Left renal cortex interstitium (tissue), 4 donors: ENCODE results near the gene GDPD5. TPM values are rescaled to one million over a fixed set of nuclear protein-coding genes. Genes with fewer than 3 reads are reported as not detected.

Experiments used
- DNase-seq, 4 donors: peaks; one replicate each; pipeline ENCODE4 v3.0.0-alpha.2; 2013; ENCODE audit warnings: low read depth in 4 of 4, low spot score in 2 of 4, missing footprints in 1 of 4
- polyA plus RNA-seq, 4 donors: library from polyadenylated mRNA; unstranded; fragments of 120-200 nt; gene quantifications; one replicate each; pipeline ENCODE4 v1.2.1, GENCODE V29; 2013; ENCODE audit not compliant: insufficient read length in 4 of 4

Gene GDPD5
- polyA plus RNA-seq, 4 donors = 6.7 to 17.4 (median 11.8) TPM

GRCh38 chr11:75536786-75537641 lies 11.3 kb upstream of the GDPD5 start:
- no peak for DNase-seq

- DNase-seq = no peak
Measured at GRCh38 chr11:75535071-75535470, 9.3 kb upstream of the GDPD5 start.

GRCh38 chr11:75534259-75535069 lies 8.7 kb upstream of the GDPD5 start:
- no peak for DNase-seq

- no peak for DNase-seq
Measured at GRCh38 chr11:75533896-75534258, 8.1 kb upstream of the GDPD5 start.

- DNase-seq = peak in 1 of 4 donors; percentile 58
Measured at GRCh38 chr11:75532200-75533048, 6.7 kb upstream of the GDPD5 start.

GRCh38 chr11:75531325-75531724 lies 5.6 kb upstream of the GDPD5 start:
- no peak for DNase-seq

- no peak for DNase-seq
Measured at GRCh38 chr11:75530577-75530976, 4.8 kb upstream of the GDPD5 start.

GRCh38 chr11:75527938-75528735 lies 2.4 kb upstream of the GDPD5 start:
- DNase-seq = no peak

GRCh38 chr11:75527130-75527529 lies 1.4 kb upstream of the GDPD5 start:
- DNase-seq = no peak

GRCh38 chr11:75526192-75526541 lies 426 bp upstream of the GDPD5 start:
- no peak for DNase-seq

GRCh38 chr11:75524665-75525432 lies 892 bp downstream of the GDPD5 start:
- DNase-seq = no peak

- DNase-seq = no peak
Measured at GRCh38 chr11:75523811-75524664, 1.7 kb downstream of the GDPD5 start.

- no peak for DNase-seq
Measured at GRCh38 chr11:75523189-75523588, 2.6 kb downstream of the GDPD5 start.

- DNase-seq = no peak
Measured at GRCh38 chr11:75522286-75523044, 3.3 kb downstream of the GDPD5 start.

- DNase-seq = no peak
Measured at GRCh38 chr11:75520688-75521087, 5.1 kb downstream of the GDPD5 start.

GRCh38 chr11:75518771-75519653 lies 6.7 kb downstream of the GDPD5 start:
- no peak for DNase-seq

- DNase-seq = no peak
Measured at GRCh38 chr11:75518204-75518549, 7.6 kb downstream of the GDPD5 start.
